Measurements from ENCODE around the gene HOXD4. TPM values are rescaled to one million over a fixed set of nuclear protein-coding genes. Genes with fewer than 3 reads are reported as not detected.

The HOXD4 gene
- total and polyA plus RNA-seq, 12 donors, result 0.13 to 1.6 (median 0.40) TPM; not detected in 2

GRCh38 chr2:176178038-176178756, 26.8 kb downstream of the HOXD4 start:
- DNase-seq (no peak), ATAC-seq (peak in 3 of 8 donors; percentile 27 to 60 (median 50))
- H3K4me3 ChIP-seq, result peak overlapping the region; percentile 13 to 54 (median 30)
- no peaks in the 10 kb centered on the region for H3K36me3 ChIP-seq
- peaks cover 23 to 100% (median 99%) of the 10 kb centered on the region in 7 donors for H3K27me3 ChIP-seq
- H3K27ac ChIP-seq, result peak overlapping the region in 4 of 10 donors; percentile 21 to 67 (median 52)
- H3K4me1 ChIP-seq, result peaks cover 0 to 17% (median 7%) of the 10 kb centered on the region in 9 donors
- 2 to 3% methylated on average over 65 to 68 of the region's 68 CpGs for WGBS, 2 donors
- H3K9me3 ChIP-seq, result no peaks in the 10 kb centered on the region
- intact Hi-C loops (cut with DNase I), result no loop called here
- TF ChIP-seq, protein P1, sequence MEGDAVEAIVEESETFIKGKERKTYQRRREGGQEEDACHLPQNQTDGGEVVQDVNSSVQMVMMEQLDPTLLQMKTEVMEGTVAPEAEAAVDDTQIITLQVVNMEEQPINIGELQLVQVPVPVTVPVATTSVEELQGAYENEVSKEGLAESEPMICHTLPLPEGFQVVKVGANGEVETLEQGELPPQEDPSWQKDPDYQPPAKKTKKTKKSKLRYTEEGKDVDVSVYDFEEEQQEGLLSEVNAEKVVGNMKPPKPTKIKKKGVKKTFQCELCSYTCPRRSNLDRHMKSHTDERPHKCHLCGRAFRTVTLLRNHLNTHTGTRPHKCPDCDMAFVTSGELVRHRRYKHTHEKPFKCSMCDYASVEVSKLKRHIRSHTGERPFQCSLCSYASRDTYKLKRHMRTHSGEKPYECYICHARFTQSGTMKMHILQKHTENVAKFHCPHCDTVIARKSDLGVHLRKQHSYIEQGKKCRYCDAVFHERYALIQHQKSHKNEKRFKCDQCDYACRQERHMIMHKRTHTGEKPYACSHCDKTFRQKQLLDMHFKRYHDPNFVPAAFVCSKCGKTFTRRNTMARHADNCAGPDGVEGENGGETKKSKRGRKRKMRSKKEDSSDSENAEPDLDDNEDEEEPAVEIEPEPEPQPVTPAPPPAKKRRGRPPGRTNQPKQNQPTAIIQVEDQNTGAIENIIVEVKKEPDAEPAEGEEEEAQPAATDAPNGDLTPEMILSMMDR (IDR thresholded peaks at IDR 0.05), result no peak

DNA sequence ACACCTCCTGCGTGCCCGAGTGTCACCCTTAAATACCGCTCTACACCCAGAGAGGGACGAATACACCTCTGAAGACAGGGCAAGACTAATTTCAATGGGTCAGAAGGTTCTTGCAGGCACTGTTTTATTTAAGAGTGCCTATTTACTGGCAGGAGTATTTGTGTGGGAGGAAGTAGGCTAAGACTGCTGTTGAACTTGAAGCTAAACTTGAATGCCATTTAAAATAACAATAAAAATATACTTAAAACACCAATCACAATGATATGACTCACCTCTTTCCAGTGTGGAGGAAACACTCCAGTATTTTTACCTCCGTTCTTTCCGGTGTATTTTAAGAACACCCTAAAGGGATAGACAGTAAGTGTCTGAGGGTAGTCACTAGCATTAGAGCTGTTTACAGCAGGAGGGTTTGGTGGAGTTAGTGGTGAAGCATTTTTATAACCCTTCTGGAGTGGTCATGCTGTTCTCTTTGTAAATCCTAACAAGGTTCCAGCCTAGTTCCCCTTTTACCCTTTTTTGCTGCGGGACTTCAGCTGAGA, 27.5 kb downstream of the HOXD4 start:
- 24 to 26% methylated on average over 7 of the region's 7 CpGs for WGBS, 2 donors
- Histone ChIP-seq H3K27me3 (peaks cover 23 to 100% (median 99%) of the 10 kb centered on the region in 7 donors), H3K36me3 (no peaks in the 10 kb centered on the region), H3K9me3 (no peaks in the 10 kb centered on the region), H3K4me3 (peak overlapping the region in 8 of 10 donors; percentile 14 to 54 (median 36)), H3K27ac (peak overlapping the region in 3 of 10 donors; percentile 52 to 67 (median 52)), H3K4me1 (peaks cover 0 to 17% (median 7%) of the 10 kb centered on the region in 9 donors)
- ATAC-seq (peak in 1 of 8 donors; percentile 41), DNase-seq (no peak)
- TF ChIP-seq, protein P1 (IDR thresholded peaks at IDR 0.05), result no peak
- intact Hi-C loops (cut with DNase I), result no loop called here

GRCh38 chr2:176181551-176181950, 30.2 kb downstream of the HOXD4 start:
- peaks cover 7 to 100% (median 99%) of the 10 kb centered on the region in 7 donors for H3K27me3 ChIP-seq

DNA sequence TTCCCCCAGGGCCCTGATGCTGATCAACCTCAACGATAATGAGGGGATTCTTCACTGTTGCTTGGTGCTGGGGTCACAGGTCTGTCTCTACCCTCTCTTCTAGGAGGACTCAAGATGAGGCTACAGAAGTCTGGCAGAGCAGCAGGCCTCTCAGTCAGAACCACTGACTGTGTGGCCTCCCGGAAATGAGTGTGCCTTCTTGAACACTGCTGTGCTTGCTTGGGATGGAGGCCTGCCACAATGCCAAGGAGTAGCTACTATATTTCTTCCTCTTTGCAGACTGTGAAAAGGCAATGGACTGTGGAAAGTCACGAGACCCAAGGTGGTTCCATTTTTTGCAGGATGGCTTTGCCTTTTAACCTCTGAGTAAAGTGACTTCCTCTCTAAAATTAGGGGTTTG, 31.3 kb downstream of the HOXD4 start:
- Histone ChIP-seq H3K27me3 (peaks cover 8 to 100% (median 99%) of the 10 kb centered on the region in 7 donors), H3K4me1 (peaks cover 0 to 17% (median 9%) of the 10 kb centered on the region in 9 donors), H3K36me3 (no peaks in the 10 kb centered on the region), H3K9me3 (no peaks in the 10 kb centered on the region), H3K4me3 (no peak overlapping the region), H3K27ac (no peak overlapping the region)
- ATAC-seq, result no peak
- 86 to 90% methylated on average over 3 of the region's 3 CpGs for WGBS, 2 donors
- TF ChIP-seq, protein P1 (IDR thresholded peaks at IDR 0.05), result no peak
- intact Hi-C loops (cut with DNase I), result no loop called here
- DNase-seq, result no peak

More at GRCh38 chr2:176181551-176181950, 30.2 kb downstream of the HOXD4 start:
- H3K27ac ChIP-seq, result no peak overlapping the region
- intact Hi-C loops (cut with DNase I), result no loop called here
- whole genome bisulfite sequencing, 2 donors, result 63 to 74% methylated on average over 3 of the region's 3 CpGs
- H3K4me1 ChIP-seq, result peaks cover 0 to 17% (median 7%) of the 10 kb centered on the region in 9 donors
- TF ChIP-seq, protein P1 (IDR thresholded peaks at IDR 0.05), result no peak
- no peak for ATAC-seq
- H3K36me3 ChIP-seq, result no peaks in the 10 kb centered on the region
- H3K4me3 ChIP-seq, result no peak overlapping the region
- H3K9me3 ChIP-seq, result no peaks in the 10 kb centered on the region
- no peak for DNase-seq

Data from heart right ventricle (tissue), 16 donors.